GM18519 (cell line): ENCODE results near the gene IL9R.
A peak's percentile ranks its signal among the peaks of the same experiment; 100 is the strongest.
"Not testable (repeated sequence)": the region's sequence is repeated elsewhere in the genome, so short reads cannot be mapped to it uniquely, and the experiment has no call there.

Source experiments
- ATAC-seq: cut with Tn5 transposase; IDR thresholded peaks from one replicate; pipeline ENCODE4 v1.9.1; 2021; ENCODE audit warnings: mild to moderate bottlenecking, moderate library complexity; ENCODE audit not compliant: unreplicated experiment, low FRiP score

Gene IL9R

GRCh38 chrX:155997436-155997835 is at the start of gene IL9R:
Gene IL9R, plus strand, starts transcription at chrX:155997696. Its CDS starts 64 bp downstream, at chrX:155997760.
- ATAC-seq, result peak; percentile 83

- no peak for ATAC-seq
These were observed 48.4 kb upstream of the IL9R start for GRCh38 chrX:155949098-155949497.

- no peak for ATAC-seq
These were observed 46.2 kb upstream of the IL9R start for GRCh38 chrX:155951237-155951789.

- no peak for ATAC-seq
These were observed 44.4 kb upstream of the IL9R start for GRCh38 chrX:155953055-155953454.

- no peak for ATAC-seq
These were observed 42.7 kb upstream of the IL9R start for GRCh38 chrX:155954793-155955192.

GRCh38 chrX:155956099-155956498 is 41.4 kb upstream of the IL9R start:
- ATAC-seq, result no peak

GRCh38 chrX:155956649-155957048 is 40.8 kb upstream of the IL9R start:
- ATAC-seq, result no peak

- no peak for ATAC-seq
These were observed 39.7 kb upstream of the IL9R start for GRCh38 chrX:155957843-155958242.

- ATAC-seq, result no peak
These were observed 38.4 kb upstream of the IL9R start for GRCh38 chrX:155959018-155959587.

GRCh38 chrX:155962906-155963305 is 34.6 kb upstream of the IL9R start:
- ATAC-seq, result no peak

GRCh38 chrX:155966876-155967275 is 30.6 kb upstream of the IL9R start:
- ATAC-seq, result no peak

- ATAC-seq, result no peak
These were observed 29.7 kb upstream of the IL9R start for GRCh38 chrX:155967653-155968325.

- no peak for ATAC-seq
These were observed 29.2 kb upstream of the IL9R start for GRCh38 chrX:155968326-155968661.

- no peak for ATAC-seq
These were observed 28.7 kb upstream of the IL9R start for GRCh38 chrX:155968791-155969190.

GRCh38 chrX:155971658-155972057 is 25.8 kb upstream of the IL9R start:
- not testable (repeated sequence) for ATAC-seq

GRCh38 chrX:155972241-155972640 is 25.3 kb upstream of the IL9R start:
- not testable (repeated sequence) for ATAC-seq

- no peak for ATAC-seq
These were observed 14.2 kb upstream of the IL9R start for GRCh38 chrX:155983326-155983725.

GRCh38 chrX:155985208-155985607 is 12.3 kb upstream of the IL9R start:
- ATAC-seq, result no peak

GRCh38 chrX:155986995-155987394 is 10.5 kb upstream of the IL9R start:
- not testable (repeated sequence) for ATAC-seq

- no peak for ATAC-seq
These were observed 8.6 kb upstream of the IL9R start for GRCh38 chrX:155988859-155989258.

GRCh38 chrX:155993421-155993820 is 4.1 kb upstream of the IL9R start:
- no peak for ATAC-seq

- no peak for ATAC-seq
These were observed 2.1 kb upstream of the IL9R start for GRCh38 chrX:155995321-155995875.
